Stimulated activated CD8-positive, alpha-beta memory T cell treated with anti-CD3 and anti-CD28 coated beads, Interleukin-12 subunit alpha, Interleukin-12 subunit beta, amount 100 ng/mL, for 24 hours (primary cell): ENCODE data around the gene OR11A1.

Experiments used
- DNase-seq: peaks from one replicate; pipeline ENCODE4 v3.0.0-alpha.2; 2020; ENCODE audit errors: extremely low read depth

Gene OR11A1

DNA sequence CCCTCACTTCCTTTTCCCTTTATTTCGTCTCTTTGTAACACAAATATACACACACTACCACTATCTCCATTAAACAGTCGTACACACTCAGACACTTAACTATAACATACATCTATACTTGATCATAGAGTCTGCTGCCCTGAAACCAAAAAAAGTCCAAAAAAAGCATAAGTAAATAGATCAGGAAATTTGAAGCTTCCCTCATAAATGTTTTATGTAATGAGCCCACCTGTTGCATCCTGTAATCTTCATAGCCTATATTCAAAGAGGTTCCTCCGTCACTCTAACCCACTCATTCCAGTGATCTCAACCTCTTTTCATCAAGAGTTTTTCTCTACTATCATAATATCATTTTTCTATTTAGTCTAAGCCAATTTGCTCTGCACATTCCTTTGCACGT, 68.3 kb downstream of the OR11A1 start:
- no peak for DNase-seq

DNA sequence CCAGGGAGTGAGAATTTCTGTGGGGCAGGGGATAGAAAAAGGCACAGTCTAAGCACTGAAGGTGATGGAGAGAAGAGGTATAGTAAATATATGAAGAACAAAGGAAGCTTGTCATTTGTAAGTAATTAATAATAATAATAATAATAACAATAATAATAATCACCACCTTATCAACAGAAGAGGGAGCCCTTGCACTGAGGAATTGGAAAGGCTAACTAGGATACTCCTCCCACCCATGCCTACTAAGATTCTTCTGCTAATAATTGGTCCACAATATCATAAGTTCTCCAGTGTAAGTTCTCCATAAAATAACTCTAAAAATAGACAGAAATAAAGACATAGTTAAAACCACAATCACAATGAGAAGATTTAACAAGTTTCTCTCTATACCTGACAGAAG, 80.9 kb downstream of the OR11A1 start:
- DNase-seq, result no peak
